ENCODE results near the gene LPAR3.

Gene LPAR3

GRCh38 chr1:84853741-84854721 lies 39.0 kb downstream of the LPAR3 start:
- TF ChIP-seq CTCF (IDR thresholded peaks at IDR 0.05): no peak

DNA sequence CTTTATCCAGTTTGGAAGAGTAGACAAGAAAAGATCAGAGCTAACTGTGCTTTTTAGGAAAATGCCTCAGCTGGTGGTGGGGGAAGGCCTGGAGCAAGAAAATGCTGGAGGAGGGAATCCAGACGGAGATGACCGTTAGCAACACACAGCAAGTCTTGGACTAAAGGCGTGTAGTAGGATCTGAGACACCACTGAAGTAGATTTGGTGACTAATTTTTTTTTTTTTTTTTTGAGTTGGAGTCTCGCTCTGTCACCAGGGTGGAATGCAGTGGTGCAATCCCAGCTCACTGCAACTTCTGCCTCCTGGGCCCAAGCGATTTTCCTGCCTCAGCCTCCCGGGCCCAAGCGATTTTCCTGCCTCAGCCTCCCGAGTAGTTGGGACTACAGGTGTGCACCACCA lies 41.2 kb downstream of the LPAR3 start:
- TF ChIP-seq CTCF (IDR thresholded peaks at IDR 0.05): no peak

GRCh38 chr1:84849357-84849975 lies 43.5 kb downstream of the LPAR3 start:
- no peak for TF ChIP-seq CTCF (IDR thresholded peaks at IDR 0.05)

GRCh38 chr1:84847253-84848250 lies 45.5 kb downstream of the LPAR3 start:
- TF ChIP-seq CTCF (IDR thresholded peaks at IDR 0.05): no peak

DNA sequence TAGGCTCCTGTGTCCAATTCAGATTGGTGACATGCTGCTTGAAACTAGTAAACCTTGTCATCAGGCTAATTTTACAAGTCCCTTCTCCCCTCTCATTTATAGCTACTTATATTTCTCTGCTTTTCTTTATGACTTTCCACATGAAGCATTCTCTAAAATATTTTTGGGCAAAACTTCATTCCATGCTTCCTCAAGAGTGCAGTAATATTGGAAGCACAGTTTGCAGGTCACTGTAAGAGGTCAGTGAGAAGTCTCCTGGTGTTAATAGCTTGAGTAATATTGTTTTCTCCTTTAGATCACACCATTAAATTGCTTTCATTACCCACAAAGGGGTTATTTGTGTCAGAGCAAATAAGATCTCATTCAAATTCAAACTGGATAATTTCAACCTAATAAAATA lies 46.6 kb downstream of the LPAR3 start:
- TF ChIP-seq CTCF (IDR thresholded peaks at IDR 0.05): no peak

GRCh38 chr1:84845357-84845756 lies 47.6 kb downstream of the LPAR3 start:
- TF ChIP-seq CTCF (IDR thresholded peaks at IDR 0.05): no peak

DNA sequence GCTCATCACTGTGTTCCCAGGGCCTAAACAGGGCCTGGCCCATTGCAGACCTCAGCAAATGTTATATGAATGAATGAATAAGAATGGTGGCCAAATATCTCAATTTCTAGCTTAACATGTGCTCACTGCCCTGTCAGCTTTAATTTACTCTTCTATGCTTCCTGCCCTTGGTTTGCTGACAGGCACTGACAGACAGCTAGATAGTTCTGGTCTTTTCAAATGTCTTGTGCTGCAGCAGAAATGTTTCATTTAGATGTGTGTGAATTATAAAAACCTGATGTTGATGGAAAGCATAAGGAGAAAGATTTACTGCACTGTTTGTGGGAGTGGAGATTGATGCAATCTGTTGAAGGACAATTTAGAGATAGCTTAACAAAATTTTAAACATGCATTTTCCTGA lies 48.9 kb downstream of the LPAR3 start:
- no peak for TF ChIP-seq CTCF (IDR thresholded peaks at IDR 0.05)

All from LNCAP (cell line).